Measurements from ENCODE around the gene UBAC2.

DNA sequence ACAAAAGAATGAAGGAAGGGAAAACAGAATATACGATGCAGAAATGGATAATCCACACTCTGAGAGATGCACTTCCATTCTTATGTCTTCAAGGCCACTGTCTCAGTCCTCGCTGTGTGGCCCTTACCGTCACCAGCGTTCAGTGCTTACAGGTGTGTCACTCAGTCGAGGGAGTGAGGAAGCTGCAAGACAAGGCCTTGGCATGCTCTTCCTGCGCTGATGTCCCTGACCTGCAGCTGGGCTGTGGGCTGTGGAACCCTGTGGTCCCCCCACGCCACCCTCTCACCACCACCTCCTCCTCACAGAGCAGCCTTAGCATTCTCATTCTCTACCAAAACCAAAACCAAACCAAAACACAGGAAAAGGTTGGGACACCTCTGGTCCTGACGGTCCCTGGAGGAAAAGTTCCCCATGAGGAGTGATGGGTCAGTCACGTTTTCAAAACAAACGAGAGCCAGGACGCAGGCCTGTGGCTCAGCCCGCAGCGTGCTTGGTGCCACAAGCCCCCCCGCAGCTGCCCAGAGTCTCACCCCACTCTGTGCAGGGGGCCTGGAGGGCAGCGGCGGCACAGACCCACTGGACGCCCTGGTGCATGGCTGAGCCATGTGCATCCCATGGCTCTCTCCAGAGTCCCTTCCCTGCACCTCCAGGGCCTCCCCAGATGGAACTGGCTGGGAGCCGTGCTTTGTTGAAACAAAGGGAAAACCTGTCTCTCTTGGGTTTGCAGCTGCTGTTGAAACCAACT lies 154.8 kb downstream of the UBAC2 start:
- no peak for TF ChIP-seq CTCF (conservative IDR thresholded peaks at IDR 0.05)
- TF ChIP-seq ZFX (IDR thresholded peaks at IDR 0.05): no peak
